ENCODE data around the gene RAD52. TPM values are rescaled to one million over a fixed set of nuclear protein-coding genes. Genes with fewer than 3 reads are reported as not detected.

The RAD52 gene
- 29.4 TPM for polyA plus RNA-seq (ENCODE audit: insufficient read length)

- peak; percentile 99 for DNase-seq
Measured at GRCh38 chr12:949453-950191, at the start of gene RAD52. TSS of gene RAD52 (minus strand) at chr12:949694. CDS start at chr12:933058, 16,636 bp downstream.

GRCh38 chr12:998020-998874, 48.8 kb upstream of the RAD52 start:
- no peak for DNase-seq

- no peak for DNase-seq
Measured at GRCh38 chr12:997505-997904, 48.0 kb upstream of the RAD52 start.

- no peak for DNase-seq
Measured at GRCh38 chr12:996881-997280, 47.4 kb upstream of the RAD52 start.

- no peak for DNase-seq
Measured at GRCh38 chr12:992647-993046, 43.2 kb upstream of the RAD52 start.

- DNase-seq = peak; percentile 69
Measured at GRCh38 chr12:991350-992333, 42.1 kb upstream of the RAD52 start.

- DNase-seq = peak; percentile 92
Measured at GRCh38 chr12:990661-991349, 41.3 kb upstream of the RAD52 start, which contains the start of gene ERC1. TSS of gene ERC1 (plus strand) at chr12:991223. CDS start at chr12:1027904, 36,681 bp downstream.

- peak; percentile 50 for DNase-seq
Measured at GRCh38 chr12:989751-990660, 40.5 kb upstream of the RAD52 start.

GRCh38 chr12:989051-989450, 39.6 kb upstream of the RAD52 start:
- DNase-seq = no peak

GRCh38 chr12:988646-989045, 39.2 kb upstream of the RAD52 start:
- DNase-seq = no peak

- DNase-seq = no peak
Measured at GRCh38 chr12:981961-982360, 32.5 kb upstream of the RAD52 start.

- DNase-seq = no peak
Measured at GRCh38 chr12:981176-981828, 31.8 kb upstream of the RAD52 start.

GRCh38 chr12:979349-979748, 29.9 kb upstream of the RAD52 start:
- DNase-seq = no peak

- no peak for DNase-seq
Measured at GRCh38 chr12:977156-977555, 27.7 kb upstream of the RAD52 start.

GRCh38 chr12:976644-977043, 27.1 kb upstream of the RAD52 start:
- DNase-seq = no peak

- DNase-seq = no peak
Measured at GRCh38 chr12:974271-974862, 24.9 kb upstream of the RAD52 start.

GRCh38 chr12:971991-972390, 22.5 kb upstream of the RAD52 start:
- DNase-seq = no peak

- DNase-seq = no peak
Measured at GRCh38 chr12:969821-970220, 20.3 kb upstream of the RAD52 start.

- no peak for DNase-seq
Measured at GRCh38 chr12:968545-968944, 19.1 kb upstream of the RAD52 start.

GRCh38 chr12:967641-968040, 18.1 kb upstream of the RAD52 start:
- DNase-seq = no peak

Data from hindlimb muscle (tissue), 1 donor.